Cardiac fibroblast (primary cell): ENCODE measurements around the gene ETDA.

Experiments
- DNase-seq, 2 donors: peaks; one replicate each; pipeline versions ENCODE4 v3.0.0 to v3.0.0-alpha.2; 2010; ENCODE audit warnings: low read depth in 2 of 2
- H3K4me3 ChIP-seq, 2 donors: replicated peaks in 1 of 2; 1 replicate in 1 of 2; 2 replicates in 1 of 2; pipeline ENCODE4 v1.5.1; 2011; ENCODE audit warnings: low read depth in 2 of 2, low read length in 2 of 2, mild to moderate bottlenecking in 2 of 2, moderate library complexity in 1 of 2
- TF ChIP-seq, protein P1 (sequence below): IDR thresholded peaks from one replicate; pipeline ENCODE4 v1.5.1; 2011; ENCODE audit warnings: low read depth, mild to moderate bottlenecking, low read length, inconsistent platforms

ETDA gene

DNA sequence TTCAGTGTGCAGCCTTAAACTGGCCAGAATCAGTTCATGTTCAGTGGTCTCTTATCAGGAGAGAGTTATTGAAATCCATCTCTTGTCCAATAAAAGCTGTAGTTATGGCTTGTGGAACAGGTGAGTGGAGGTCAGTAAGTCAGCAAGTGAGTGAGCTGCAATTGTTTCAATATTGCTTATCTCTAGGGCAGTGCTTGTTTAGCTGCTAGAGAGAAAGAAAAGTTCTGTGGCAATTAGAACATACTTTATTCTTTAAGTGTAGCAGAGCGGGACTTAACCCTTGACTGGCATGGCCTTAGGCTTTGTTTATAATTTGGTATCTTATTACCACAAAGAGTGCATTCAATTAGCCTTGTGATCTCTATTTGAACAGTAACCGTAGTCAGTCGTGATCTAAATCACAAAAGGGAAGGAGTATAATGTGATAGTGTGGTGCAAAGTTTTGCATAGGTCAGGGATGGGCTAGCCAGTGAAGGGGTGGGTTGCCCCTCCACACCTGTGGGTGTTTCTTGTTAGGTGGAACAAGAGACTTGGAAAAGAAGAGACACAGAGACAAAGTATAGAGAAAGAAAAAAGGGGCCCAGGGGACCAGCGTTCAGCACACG is 50.5 kb downstream of the ETDA start:
- H3K4me3 ChIP-seq, result no peak overlapping the region
- TF ChIP-seq, protein P1, sequence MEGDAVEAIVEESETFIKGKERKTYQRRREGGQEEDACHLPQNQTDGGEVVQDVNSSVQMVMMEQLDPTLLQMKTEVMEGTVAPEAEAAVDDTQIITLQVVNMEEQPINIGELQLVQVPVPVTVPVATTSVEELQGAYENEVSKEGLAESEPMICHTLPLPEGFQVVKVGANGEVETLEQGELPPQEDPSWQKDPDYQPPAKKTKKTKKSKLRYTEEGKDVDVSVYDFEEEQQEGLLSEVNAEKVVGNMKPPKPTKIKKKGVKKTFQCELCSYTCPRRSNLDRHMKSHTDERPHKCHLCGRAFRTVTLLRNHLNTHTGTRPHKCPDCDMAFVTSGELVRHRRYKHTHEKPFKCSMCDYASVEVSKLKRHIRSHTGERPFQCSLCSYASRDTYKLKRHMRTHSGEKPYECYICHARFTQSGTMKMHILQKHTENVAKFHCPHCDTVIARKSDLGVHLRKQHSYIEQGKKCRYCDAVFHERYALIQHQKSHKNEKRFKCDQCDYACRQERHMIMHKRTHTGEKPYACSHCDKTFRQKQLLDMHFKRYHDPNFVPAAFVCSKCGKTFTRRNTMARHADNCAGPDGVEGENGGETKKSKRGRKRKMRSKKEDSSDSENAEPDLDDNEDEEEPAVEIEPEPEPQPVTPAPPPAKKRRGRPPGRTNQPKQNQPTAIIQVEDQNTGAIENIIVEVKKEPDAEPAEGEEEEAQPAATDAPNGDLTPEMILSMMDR, result no peak

More for the DNA sequence above, 50.5 kb downstream of the ETDA start:
- DNase-seq, result no peak
